GM18511 (cell line): ENCODE measurements around the gene GXYLT1.
"Not testable (repeated sequence)": the region's sequence is repeated elsewhere in the genome, so short reads cannot be mapped to it uniquely, and the experiment has no call there.

Experiments used
- ATAC-seq: cut with Tn5 transposase; IDR thresholded peaks from one replicate; pipeline ENCODE4 v1.9.1; 2021; ENCODE audit warnings: mild to moderate bottlenecking, moderate library complexity; ENCODE audit not compliant: unreplicated experiment

Gene GXYLT1

GRCh38 chr12:42144408-42145196 lies at the start of gene GXYLT1:
GXYLT1 (minus strand) TSS chr12:42144874; CDS start chr12:42144646, 228 bp downstream.
- ATAC-seq, result peak; percentile 91

DNA sequence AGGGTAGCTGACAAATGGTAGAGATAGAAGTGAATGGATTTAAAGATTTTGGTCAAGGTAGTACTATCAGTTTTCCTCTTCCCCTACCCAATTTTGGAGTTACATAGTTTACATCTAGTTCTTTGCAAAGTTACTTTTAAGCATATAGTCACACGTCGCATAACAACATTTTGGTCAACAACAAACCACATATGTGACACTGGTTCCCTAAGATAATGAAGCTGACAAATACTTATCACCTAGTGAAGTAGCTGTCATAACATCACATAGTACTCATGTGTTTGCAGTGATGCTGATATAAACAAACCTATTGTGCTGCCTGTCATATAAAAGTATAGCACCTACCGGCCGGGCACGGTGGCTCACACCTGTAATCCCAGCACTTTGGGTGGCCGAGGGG lies 48.0 kb upstream of the GXYLT1 start:
- ATAC-seq, result no peak

DNA sequence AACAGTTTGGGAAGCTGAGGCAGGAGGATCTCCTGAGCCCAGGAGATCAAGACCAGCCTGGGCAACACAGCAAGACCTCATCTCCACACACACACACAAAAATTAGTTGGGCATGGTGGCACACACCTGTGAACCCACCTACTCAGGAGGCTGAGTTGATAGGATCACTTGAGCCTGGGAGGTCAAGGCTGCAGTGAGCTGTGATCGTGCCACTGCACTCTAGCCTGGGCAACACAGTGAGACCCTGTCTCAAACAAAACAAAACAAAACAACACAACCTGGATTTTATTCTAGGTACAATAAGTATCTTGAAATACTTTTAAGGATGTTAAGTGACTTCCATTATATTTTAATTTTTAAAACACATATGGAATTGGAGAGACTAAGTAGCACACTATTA lies 47.6 kb upstream of the GXYLT1 start:
- no peak for ATAC-seq

GRCh38 chr12:42190376-42190775 lies 45.7 kb upstream of the GXYLT1 start:
- no peak for ATAC-seq

DNA sequence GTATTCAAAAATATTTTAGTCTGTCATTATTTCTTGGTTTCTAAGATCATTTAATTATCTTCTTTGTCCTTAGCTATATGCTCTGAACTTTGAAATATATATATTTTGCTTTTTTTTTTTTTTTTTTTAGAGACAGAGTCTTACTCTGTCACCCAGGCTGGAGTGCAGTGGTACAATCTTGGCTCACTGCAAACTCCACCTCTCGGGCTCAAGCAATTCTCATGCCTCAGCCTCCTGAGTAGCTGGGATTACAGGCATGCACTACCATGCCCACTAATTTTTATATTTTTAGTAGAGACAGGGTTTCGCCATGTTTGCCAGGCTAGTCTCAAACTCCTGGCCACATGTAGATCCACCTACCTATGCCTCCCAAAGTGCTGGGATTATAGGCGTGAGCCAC lies 43.6 kb upstream of the GXYLT1 start:
- ATAC-seq, result not testable (repeated sequence)

DNA sequence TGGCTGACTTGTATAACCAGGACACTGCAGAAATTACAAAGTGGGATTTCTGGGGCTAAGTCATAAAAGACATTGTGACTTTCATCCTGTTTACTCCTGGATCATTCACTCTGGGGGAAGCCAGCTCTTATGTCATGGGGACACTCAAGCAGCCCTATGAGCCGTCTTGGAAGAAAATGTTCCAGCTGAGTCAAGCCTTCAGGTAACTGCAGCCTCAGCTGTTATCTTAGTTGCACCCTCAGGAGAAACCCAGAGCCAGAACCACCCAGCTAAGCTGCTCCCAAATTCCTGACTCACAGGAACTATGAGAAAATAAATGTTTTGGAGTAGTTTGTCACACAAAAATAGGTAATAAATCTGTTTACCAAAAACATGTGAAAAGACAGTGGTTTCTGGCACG lies 43.1 kb upstream of the GXYLT1 start:
- ATAC-seq, result no peak

GRCh38 chr12:42186793-42187192 lies 42.1 kb upstream of the GXYLT1 start:
- ATAC-seq, result peak; percentile 79

- ATAC-seq, result no peak
These were observed 37.7 kb upstream of the GXYLT1 start for GRCh38 chr12:42182394-42182793.

DNA sequence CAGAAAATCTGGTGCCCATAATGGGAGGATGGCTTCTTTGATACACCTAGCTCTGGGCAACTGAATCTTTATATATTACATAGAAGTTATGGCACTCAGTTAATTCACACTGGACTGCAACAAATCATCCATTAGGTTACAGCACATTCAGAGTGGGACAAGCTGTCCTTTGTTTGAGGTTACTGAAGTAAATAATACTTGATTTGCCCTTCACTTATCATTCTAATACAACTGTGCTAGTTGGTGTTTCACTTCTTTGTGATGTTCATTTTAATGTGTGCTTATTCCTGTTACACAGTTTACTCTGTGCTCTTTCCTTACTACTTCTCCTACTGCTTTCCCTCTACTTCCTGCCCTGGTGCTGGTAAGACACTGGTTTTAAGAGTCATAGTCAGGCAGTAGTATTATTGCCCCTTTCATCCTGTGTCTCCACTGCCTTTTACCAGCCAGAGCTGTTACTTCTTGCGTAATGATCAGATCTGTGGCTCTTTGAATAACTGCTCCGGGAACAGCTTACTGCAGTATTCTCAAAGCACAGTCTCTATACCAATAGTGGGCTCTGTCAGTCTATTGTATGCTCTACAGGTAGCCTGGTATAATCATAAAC lies 36.4 kb upstream of the GXYLT1 start:
- no peak for ATAC-seq

GRCh38 chr12:42178101-42178500 lies 33.4 kb upstream of the GXYLT1 start:
- ATAC-seq, result no peak

GRCh38 chr12:42174978-42175377 lies 30.3 kb upstream of the GXYLT1 start:
- no peak for ATAC-seq

DNA sequence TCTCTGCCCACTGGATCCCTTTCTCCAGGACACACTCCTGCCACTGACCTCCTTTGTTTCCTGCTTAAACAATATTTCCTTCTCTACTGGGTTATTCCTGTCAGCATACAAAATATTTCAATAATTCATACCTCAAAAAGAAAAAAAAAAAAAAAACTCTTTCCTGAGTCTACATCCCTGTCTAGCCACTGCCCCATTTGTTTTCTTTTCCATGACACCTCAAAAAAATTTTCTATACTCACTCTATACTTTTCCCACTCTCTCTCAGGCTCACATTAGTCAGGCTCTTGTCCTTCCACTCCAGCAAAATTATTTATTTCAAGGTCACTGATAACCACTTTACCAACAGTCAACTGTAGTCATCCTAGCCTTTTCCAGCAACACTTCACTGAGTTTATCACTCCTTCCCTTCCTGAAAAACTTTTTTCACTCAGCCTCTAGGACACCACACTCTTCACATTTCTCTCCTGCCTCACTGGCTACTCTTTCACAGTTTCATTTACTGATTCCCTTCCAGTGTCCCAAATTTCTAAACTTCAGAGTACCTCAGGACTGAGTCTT lies 29.4 kb upstream of the GXYLT1 start:
- ATAC-seq, result no peak

DNA sequence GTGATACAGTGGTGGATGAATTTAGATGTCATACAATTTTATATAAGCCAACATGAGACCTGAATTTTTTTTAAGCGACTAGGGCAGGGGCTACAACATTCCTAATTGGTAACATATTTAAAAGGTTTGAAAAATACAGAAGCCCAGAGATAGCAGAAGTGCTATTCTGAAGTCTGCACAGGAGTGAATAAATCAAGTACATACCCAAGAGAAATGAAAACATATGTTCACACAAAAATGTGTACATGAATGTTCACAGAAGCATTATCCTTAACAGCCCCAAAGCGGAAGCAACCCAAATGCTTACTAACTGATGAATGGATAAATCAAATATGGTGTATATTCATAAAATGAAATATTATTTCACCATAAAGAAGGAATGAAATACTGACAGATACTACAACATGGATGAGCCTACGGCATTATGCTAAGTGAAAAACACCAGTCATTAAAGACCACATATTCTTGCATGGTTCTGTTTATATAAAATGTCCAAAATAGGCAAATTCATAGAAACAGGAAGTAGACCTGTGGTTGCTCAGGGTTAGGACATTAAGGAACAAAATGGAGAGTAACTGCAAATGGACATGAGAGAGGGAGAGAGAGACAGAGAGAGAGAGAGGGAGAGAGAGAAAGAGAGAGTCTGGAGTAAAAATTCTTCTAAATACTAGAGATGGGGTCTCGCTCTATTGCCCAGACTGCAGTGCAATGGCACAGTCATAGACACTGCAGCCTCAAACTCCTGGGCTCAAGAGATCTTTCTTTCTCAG lies 28.0 kb upstream of the GXYLT1 start:
- ATAC-seq, result no peak

DNA sequence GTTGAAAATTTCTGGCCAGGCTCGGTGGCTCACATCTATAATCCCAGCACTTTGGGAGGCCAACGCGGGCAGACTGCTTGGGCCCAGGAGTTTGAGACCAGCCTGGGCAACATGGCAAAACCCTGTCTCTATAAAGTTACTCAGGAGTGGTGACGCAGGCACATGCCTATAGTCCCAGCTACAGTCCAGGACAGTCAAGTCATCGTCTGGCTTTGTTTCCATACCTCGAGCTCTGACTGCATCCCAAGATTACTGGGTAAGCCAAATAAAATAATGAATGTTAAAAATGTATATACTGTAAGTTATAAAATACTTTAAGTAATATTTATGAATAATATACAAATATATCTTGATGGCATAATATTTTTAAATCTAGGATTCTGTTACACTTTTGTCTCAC lies 23.0 kb upstream of the GXYLT1 start:
- ATAC-seq, result no peak

DNA sequence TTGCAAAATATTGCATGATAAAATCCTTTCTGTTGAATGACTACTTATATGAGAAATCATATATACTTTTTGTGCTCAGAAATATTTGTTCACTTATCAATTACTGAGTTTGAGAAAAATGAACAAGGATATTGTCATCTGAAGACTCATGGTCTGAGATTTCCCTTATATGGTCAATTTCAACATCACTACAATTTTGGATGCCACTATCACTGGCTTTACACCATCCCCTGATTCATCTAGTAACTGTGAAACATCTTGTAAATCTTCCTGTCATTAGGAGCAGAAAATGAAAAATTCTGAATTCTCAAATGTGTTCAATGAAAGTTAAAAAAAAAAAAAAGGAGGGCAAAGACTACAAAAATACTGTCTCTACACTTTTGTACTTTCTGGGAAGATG lies 21.8 kb upstream of the GXYLT1 start:
- ATAC-seq, result no peak

GRCh38 chr12:42163913-42164312 lies 19.2 kb upstream of the GXYLT1 start:
- no peak for ATAC-seq

- no peak for ATAC-seq
These were observed 18.3 kb upstream of the GXYLT1 start for GRCh38 chr12:42162965-42163364.

DNA sequence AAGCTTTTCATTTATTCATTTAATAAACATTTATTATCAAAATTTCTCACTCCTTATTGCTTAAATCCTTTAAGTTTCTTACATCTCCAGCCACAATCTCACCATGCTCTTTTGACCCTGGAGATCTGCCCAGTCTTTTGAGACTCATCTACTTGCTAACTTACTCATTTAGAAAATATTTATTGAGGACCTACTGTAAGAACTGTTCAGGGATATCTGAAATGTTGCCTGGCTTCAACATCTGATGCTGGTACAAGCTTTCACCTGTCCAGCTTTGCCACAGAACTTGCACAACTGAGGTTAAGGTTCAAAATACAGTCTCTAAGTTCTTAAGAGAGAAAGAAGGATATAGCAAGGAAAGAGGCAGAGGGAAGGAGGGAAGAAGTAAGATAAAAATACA lies 17.5 kb upstream of the GXYLT1 start:
- ATAC-seq, result no peak

- no peak for ATAC-seq
These were observed 16.9 kb upstream of the GXYLT1 start for GRCh38 chr12:42161529-42161928.

GRCh38 chr12:42156232-42156631 lies 11.6 kb upstream of the GXYLT1 start:
- ATAC-seq, result no peak

DNA sequence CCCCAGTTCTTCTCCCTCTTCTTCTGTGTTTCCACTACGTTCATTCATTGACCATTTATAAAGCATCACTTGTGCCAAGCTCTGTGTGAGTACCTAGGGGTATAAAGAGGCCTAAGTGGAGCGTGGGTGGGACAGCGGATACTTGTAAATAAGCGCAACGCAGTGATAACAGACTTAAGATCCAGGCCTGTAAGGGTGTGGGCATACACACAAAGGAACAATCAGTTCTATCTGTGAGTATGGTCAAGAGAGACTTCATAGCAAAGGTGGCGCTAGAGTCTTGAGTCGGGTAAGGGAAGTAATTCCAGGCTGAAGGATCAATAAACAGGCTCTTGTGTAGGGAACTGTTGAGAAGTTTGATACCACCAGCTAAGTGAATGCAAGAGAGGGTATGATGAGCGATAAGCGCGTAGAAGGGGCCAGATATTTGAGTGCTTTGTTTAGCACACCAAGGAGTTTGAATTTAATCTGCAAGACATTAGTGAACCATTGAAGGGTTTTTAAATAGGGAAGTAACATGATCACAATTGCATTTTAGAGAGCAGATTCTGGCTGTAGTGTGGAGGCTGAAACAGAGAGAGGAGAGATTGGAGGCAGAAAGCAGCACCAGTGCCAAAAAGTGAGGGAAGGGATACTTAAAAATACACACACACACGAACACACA lies 1.0 kb upstream of the GXYLT1 start:
- no peak for ATAC-seq
